NCI-H2196 (cell line): Measurements from ENCODE around the gene NES.

Experiments used
- DNase-seq: peaks from one replicate; lab custom pipeline; 2025; ENCODE audit not compliant: unreplicated experiment; lab: John Stamatoyannopoulos, UW

The NES gene

DNA sequence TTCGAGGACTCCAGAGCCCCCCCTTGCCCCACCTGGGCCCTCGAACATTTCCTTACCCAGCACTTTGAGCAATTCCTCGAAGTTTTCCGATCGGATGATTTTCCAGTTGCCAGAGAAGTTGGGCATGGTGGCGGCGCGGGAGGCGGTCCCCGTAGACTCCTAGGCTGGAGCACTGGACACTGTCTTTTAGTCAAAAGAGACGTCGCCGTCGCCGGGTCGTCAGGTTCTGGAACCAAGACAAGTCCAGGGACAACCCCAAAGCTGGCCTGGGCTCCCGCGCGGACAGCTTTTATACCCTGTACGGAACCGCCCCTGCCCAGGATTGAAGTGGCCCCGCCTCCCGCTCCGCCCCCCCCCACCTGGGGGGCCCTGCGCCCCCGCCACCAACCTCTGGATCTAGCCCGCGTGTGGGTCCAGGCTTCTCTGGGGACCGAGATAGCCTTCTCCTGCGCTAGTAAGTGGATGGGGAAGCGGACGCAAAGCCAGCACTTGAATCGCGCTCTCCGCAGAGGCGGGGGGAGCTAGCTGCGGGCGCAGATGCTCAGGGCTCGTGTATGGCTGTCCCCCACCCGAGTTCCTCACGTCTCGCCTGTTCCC lies 28.2 kb upstream of the NES start, which contains the start of gene CRABP2:
CRABP2 (minus strand) TSS at position 263 of the 597 bp plus-strand sequence; CDS start at position 126, 137 bp downstream.
- DNase-seq: no peak

DNA sequence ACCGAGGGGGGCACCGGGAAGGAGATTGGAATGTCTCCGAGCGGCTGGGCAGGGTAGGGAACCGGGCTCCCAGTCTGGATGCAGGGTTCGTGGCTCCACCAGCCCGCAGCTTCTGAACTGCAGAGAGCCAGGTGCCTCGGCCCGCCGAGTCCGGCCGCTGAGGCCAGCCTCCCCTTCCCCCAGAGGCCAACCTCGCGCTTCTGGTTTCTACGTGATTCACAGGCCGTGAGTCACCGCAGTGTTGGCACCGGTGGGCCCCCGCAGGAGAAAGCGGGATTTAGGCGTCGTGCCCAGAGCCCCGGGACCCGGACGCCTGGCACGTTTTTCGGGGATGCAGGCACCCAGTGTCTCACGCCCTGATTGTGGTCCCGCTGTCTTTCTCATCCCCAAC lies 27.7 kb upstream of the NES start:
- DNase-seq: no peak

DNA sequence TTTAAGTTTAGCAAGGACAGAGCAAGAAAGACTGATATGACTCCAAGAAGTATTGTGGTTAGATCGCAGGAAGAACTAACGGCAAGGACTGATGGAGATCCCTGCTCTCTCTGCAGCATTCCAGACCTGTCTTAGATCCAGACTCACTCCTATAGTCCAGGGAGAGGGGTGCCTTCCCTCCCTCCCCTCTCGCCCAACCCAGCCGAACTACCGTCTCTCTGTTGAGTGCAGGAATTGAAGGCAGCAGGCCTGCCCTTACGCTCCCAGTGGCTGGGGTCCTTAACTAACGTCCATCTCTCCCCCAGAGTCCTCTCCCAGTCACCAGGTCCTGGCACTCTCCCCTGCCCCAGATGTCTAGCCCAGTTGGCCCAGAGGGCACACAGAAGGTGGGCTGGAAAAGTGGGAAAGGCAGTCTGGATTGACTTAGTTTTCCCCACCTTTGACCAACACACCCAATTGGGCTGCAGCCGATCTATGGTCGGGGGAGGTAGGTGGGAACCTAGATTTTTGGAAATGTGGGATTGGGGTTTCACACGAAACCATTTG lies 27.0 kb upstream of the NES start:
- DNase-seq: no peak

DNA sequence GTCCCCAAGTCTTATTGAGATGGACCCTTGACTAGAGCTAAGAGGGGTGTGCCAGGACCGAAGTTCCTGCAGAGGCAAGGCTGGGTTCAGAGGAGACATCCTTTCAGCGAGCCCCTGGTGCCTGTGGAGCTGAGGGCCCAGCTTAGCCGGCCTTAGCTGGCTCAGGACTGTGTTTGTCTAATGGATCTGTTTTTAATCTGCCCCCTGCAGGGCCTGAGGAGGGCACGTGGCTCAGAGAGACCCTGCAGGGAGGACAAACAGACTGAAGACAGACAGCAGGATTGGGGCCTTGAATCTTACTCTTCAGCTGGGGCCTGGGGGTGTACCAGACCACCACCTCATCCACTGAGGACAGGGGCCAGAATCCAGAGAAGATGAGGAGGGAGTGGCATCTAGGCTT lies 26.5 kb upstream of the NES start:
- DNase-seq: no peak

DNA sequence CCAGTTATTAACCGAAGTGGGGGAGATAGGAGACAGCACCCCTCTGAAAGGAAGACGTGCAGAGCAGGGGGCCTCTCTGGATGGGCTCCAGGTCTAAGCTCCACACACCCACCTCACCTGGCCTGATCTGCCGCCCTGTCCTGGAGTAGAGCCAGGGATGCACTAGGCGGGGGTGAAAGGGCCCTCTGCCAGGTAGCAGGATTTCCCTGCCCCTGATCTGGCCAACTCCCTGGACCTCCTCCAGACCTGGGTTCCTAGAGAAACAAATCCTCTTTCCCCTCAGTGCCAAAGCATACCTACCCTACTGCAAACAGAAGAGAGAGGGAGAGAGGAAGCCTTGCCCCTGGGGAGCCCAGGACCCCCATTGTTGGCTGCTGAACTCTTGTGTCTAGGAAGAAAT lies 26.1 kb upstream of the NES start:
- DNase-seq: peak; percentile 29

DNA sequence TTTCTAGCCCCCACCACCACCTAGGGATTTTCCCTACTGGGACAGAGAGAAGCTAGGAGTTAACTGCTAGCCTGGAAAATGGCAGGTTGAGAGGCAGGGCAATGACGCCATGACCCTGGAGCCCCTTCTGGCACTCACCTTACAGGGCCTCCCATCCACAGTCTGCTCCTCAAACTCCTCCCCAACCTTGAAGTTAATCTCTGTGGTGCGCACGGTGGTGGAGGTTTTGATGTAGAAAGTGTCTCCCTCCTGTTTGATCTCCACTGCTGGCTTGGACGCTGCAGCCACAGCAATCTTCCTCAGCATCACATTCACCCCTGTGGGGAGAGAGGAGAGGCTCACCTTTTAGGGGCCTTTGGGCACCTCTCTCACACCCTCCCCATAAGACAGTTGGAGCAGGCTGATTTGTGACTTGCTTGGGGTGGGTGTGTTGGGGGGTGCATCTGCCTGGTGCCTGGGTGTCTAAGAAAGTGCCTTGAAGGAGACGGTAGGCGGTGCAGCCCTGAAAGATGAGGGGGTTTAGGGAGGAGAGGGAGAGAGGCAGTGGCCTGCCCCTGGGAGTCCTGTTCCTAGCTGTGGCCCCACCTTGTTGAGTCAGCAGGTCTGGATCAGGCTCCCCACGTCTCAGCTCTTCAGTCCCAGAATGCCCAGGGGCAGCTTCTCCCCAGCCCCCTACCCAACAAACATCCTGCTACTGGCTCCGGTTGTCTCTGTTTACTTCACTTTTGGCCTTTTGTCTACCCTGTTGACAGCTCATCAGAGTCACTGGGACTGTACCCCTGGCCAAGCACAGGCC lies 23.7 kb upstream of the NES start:
- no peak for DNase-seq

DNA sequence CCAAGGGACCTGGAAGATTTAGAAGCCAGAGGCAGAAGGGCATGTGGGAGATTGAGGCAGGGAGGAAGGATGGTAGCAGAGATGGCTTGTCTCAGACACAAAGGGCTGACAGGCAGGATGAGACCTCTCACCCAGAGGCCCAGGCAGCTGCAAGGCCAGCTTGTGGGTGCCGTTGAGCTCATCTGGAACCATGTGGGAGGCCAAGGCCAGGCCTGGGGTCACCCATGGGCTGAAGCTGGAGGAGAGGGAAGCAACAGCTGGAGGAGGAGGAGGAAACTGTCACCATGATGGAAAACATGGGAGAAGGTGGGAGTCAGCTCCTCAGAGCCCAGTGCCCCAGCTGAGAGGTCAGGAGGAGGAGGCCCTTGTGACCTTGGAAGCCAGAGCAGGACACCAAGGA lies 21.8 kb upstream of the NES start:
- DNase-seq: no peak

DNA sequence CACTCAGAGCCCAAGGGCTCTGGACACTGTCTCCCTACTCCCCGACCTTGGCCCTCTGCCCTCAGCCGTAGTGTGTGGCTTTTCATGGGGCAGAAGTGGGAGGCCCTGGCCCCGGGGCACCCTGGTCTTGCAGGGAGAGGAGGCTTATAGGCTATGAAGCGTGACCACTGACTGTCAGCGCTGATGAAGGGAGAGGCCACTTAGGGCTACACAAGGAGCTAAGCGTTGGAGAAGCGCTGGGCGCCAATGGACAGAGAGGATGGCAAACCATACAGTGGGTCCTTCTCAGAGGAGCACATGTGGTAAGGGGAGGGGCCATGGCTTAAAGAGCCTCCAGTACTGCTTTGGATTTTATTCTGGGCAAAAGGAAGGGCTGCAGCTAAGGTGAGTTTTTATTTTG lies 20.3 kb upstream of the NES start:
- DNase-seq: no peak

DNA sequence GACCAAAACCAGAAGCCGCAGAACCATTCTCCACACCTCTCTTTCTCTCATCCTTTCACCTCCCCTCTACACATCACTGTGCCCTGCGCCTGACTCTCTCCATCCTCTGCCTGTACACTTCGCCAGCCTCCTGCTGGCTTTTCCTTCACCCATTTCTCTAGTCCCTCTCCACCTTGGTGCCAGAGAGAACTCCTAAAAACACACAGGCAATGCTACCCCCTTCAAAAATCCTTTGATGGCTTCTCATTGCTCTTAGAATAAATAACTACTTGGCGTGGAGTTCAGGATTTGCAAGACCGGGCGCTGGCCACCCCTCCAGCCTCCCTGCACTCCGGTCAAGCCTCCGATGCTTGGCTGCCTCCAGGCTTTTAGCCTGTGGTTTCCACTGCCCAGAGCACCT lies 19.5 kb upstream of the NES start:
- DNase-seq: no peak

DNA sequence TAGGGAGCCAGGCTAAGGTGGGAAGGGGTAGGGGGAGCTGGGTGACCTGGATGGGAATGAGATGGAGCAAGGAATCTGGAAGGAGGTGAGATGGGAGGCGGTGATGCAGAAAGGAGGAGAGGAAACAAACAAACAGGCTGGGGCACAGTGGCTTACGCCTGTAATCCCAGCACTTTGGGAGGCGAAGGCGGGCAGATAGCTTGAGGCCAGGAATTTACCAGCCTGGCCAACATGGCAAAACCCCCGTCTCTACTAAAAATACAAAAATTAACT lies 17.4 kb upstream of the NES start:
- DNase-seq: no peak

DNA sequence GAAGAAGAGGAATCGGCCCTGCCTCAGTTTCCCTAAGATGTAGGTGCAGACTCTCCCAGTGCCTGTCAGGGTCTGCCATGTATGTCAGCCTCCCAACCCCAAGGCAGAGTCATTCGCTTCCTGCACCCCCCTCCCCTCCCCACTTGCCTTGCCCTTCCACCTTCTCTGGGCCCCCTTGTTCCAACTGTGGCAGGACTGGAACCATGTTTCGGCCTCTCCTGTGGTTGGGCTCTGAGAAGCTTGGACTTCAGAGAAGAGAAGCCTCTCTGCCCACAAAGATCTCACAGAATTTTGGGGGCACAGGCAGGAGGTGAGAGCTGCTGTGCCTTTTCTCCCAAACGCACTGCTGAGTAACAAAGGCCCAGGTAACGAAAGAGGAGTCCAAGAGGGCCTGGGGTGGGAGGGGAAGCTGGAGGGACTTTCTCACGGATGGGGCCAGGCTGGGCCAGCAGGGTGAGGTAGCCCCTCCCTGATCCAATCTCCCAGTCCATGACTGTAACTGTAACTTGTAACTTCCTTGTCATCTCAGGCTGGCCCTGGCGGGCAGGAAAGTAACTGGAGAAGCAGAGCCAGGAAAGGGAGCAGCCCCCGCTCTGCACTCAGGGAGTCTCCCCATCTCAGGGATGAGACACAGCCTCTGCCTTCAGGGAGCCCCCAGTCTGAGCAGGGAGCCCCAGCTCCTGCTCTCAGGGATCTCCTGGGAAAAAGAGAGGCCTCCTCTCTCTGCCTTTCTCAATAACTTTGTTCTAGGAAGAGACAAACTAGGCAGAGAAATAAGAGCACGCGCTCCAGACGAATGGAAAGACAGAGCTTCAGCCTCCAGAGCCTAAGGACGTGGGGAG lies 16.9 kb upstream of the NES start:
- DNase-seq: peak; percentile 31

DNA sequence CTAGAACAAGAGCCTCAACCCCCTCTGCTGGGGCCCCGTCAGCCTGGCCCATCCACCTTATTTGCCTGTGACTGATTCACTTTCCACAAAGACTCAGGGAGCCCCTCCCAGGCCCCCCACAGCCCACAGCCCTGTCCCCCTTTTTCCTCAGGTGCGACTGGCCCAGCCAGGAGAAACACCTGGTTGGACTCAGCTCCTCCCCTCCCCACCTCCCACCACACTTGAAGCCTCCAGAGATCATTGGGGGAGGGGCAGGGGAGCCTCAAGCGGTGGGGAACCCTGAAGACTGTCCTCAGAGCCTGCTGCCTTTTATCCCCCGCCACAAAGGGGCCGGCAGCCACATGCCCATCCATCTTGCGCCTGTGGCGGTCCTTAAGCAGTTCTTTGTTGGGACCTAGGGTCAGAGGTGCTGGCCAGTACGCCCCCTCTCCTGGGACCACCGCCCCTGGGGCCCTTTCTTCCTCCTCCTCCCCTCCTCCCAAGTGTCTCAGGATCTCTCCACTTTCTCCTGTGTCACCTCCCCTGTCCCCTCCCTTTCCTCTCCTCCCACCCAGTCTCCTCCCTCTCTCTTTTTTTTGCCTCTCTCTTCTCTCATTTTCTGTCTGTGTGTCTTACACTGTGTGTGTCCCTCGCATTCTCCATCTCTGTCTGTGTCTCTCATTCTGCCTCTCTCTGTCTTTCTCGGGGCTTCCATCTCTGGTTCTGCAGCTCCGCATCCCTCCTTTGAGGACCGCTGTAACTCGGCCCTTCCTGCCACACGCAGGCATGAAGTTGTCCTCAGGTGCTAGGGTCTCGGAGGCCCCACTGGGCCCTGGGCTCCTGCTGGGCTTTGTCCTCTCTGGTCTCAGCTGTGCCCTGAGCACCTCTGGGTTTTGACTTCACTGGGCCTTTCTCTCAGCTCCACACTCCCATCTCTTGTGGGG lies 16.0 kb upstream of the NES start:
- peak; percentile 48 for DNase-seq

DNA sequence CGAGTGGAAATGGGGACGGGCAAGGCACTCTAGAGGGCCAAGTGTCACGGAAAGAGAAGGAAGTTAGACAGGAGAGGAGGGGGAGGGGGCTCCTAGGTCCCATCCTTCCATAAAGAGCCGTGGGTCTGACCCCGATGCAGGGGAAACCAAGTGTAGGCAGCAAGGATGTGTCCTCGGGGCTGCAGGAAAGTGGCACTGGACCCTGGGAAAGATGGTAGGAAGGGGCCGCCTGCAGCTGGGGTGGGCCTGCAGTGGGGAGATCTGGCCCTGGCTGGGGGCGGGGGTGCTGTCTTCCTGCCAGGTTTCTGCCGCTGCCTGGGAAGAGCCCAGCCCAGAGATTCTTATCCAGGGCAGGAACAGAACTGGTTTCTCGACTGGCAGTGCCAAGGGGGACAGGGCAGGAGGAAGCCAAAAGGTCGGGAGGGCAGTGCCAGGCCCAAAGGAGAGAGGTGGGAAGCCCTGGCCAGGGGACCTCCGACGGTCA lies 15.3 kb upstream of the NES start:
- no peak for DNase-seq

DNA sequence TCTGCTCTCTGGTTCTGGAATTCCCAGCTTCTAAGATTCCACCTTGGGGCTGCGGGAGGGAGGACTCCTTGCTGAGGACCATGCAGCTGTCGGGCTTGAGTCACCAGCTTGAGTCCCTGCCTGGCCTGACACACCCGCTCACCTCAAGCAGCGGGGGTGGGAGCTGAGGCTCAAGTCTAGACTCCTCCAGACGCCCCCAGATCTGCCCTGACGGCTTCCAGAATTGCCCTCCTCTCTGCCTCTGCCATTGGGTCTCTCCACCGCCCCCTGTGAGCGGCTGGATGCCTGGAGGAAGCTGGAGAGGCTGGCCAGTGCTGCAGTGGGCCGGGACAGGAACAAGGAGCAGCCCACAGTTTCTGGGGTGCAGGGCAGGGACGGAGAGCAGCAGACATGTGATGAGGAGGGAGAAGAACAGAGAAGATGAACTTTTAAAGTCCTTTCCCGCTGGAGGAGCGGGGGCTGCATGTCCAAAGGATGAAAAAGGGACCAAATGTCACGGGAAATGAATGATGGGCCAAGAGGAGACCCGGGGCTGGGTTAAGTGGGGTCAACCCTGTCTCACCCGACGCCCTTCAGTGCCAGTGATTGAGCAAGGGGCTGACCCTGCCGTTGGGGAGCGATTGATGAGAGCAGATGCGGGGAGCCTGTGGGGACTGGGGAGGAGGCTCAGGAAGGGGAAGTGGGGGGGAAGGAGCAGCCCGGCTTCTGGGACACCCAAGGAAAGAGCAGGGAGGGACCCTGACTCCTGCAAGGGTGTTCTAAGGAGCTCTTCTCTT lies 14.6 kb upstream of the NES start:
- no peak for DNase-seq

DNA sequence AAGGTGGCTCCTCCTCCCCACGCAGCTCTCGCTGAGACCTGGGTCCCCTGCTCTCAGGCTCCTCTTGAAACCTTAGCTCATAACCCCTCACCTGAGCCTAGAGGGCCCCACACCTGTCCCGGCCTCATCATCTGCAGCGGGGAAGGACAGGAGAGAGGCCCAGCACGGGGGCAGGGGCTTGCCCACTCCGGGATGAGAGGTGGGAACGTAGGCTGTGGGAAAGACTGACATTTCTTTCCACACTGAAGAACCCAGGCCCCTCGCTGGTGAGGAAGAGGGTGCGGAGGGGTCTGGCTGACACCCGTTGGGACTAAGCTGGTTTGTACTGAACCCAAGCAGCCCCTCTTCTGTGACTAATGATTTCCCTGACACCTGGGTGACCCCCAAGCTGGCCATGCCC lies 14.0 kb upstream of the NES start:
- no peak for DNase-seq

DNA sequence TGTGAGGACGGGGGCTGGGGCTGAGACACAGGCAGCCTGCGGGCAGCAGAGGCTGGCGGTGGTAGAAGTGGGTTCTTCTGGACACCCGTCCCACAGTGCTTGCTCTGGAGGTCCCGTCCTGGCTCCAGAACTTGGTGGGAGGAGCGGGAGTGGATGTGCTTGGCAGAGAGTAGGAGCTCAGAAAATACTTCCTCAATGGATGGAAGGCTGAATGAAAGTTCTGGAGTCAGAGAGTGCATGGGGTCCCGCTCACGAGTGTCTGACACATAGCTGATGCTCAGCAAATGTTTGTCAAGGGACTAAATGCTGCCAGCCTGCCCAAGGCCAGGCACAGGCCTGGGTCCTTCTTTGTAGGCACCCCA lies 13.4 kb upstream of the NES start:
- no peak for DNase-seq

DNA sequence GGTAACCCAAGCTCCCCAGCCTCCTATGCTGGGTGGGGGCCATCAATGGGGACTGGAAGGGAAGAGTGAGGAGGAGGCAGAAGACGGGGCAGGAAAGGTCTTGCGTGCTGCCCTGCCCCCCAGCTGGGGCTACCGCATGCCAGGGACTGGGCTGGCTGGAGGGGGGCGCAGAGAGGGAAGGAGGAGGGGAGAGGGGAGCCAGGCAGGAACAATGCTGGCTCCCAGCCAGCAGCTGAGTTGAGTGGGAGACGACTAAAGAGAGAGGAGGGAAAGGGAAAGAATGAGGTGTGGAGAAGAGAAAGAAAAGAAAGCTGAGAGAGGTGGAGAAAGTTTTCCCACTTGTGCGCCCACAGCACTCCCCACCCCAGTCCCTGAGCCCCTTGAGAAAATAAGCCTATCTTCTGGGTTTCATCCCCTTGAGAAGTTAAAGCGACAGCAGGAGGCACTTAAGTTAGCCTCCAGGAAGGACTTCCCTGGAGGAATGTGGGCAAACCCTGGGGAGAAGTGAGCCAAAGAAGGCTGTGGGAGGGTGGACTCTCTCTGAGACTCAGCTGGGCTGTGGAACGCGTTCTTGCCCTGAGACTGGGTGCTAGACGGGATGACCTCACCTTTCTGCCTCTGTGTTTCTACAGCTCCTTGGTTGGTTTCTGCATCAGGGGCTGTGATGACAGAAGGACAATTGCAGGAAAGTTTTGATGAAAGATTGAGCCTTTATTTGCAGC lies 12.9 kb upstream of the NES start:
- no peak for DNase-seq

DNA sequence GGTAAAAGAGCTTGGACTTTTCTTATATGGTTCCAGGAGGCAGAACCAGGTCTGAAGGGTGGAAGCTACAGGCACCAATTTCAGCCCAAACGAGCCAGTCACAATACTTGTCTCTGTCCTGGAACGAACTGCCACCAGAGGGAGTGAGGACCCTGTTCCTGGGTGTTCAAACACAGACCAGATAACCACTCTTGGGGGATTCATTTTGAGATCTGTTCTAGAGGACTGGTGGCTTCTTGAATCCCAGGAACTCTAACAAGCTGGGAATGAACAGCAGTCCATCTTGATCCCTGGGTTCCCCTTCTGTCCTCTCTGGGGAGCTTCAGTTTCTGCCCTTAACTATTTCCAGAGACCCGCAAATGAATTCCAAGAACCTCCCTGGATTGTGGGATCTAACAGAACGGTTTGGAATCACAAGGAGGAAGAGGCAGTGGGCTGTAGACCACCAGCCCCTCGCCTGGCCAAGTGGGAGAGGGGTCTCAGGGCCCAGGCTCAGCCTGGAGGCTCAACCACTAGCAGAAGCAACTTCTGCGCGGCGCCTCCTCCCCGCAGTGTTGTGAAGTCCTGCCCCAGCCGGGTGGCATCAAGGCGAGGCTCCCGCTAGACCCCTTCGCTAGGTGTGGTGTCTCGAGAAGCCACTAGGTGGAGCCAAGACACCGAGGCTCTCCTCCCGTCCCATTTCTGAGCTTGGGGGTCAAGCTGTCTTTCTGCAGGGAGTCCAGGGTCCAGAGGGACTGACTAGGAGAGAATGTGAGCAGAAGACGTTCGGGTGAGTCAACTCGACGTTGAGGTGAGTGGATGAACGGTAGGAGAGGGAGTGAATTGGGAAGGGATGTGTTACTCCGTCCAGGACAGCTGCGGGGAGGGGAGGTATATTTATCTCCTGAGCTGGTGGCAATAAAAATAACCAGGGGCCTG lies 12.1 kb upstream of the NES start:
- DNase-seq: peak; percentile 85
